Epithelial cell of proximal tubule (primary cell): ENCODE results near the gene FER1L5. TPM values are rescaled to one million over a fixed set of nuclear protein-coding genes. Genes with fewer than 3 reads are reported as not detected.

Experiments
- DNase-seq: peaks from one replicate; pipeline ENCODE4 v3.0.0-alpha.2; 2011; ENCODE audit warnings: low read depth
- H3K4me3 ChIP-seq: 2 replicates; pipeline ENCODE4 v1.5.1; 2011; ENCODE audit warnings: low read depth, mild to moderate bottlenecking, low read length
- total RNA-seq: library from RNA; depleted of rRNA; stranded (reverse); fragments of >200 nt; gene quantifications from 2 replicates; pipeline ENCODE4 v1.2.3, GENCODE V29; 2015
- TF ChIP-seq, protein P1 (sequence below): conservative IDR thresholded peaks from 2 replicates; pipeline ENCODE4 v1.5.1; 2012; ENCODE audit warnings: low read depth, mild to moderate bottlenecking, low read length

FER1L5 gene
- total RNA-seq, 1 donor from 2014 or later, result 0.06 TPM

GRCh38 chr2:96730212-96730611, 87.6 kb downstream of the FER1L5 start:
- no peak overlapping the region for H3K4me3 ChIP-seq
- no peak for DNase-seq
- TF ChIP-seq, protein P1, sequence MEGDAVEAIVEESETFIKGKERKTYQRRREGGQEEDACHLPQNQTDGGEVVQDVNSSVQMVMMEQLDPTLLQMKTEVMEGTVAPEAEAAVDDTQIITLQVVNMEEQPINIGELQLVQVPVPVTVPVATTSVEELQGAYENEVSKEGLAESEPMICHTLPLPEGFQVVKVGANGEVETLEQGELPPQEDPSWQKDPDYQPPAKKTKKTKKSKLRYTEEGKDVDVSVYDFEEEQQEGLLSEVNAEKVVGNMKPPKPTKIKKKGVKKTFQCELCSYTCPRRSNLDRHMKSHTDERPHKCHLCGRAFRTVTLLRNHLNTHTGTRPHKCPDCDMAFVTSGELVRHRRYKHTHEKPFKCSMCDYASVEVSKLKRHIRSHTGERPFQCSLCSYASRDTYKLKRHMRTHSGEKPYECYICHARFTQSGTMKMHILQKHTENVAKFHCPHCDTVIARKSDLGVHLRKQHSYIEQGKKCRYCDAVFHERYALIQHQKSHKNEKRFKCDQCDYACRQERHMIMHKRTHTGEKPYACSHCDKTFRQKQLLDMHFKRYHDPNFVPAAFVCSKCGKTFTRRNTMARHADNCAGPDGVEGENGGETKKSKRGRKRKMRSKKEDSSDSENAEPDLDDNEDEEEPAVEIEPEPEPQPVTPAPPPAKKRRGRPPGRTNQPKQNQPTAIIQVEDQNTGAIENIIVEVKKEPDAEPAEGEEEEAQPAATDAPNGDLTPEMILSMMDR, result no peak

- TF ChIP-seq, protein P1, result no peak
- no peak for DNase-seq
Measured at GRCh38 chr2:96733931-96734330, 91.4 kb downstream of the FER1L5 start.

DNA sequence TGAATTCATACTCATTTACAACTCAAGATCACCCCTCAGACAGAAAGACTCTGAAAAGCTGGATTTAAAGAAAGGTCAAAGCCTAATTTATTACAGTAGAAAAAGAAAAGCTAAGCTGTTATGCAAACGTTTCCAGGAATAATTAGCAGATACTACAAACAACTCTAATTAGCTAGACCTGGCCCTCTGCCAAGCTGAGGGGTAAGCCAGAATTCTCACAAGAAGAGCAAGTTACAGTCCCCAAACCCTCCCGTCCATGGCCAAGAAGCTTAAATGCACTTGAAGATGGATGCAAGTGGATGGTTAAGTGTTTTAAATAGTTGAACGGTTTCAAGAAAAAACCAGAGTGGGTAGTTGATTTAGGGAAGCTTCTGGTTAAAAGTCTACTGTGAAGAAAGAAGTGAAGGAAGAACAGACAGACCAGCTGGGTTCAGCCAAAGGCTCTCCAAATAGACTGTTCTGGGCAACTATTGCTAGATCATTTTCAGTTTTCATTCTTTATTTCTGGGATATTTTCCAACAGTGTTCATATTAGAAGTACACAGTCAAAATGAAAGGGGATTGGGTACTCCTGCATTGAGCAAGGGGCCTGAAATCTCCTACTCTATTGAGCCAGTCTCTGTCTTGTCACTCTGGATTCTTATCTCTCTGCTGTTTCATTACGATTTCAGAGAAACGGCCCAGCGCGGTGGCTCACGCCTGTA, 92.5 kb downstream of the FER1L5 start:
- TF ChIP-seq, protein P1, result no peak
- DNase-seq, result no peak
- H3K4me3 ChIP-seq, result no peak overlapping the region

More at GRCh38 chr2:96733931-96734330, 91.4 kb downstream of the FER1L5 start:
- H3K4me3 ChIP-seq, result no peak overlapping the region

DNA sequence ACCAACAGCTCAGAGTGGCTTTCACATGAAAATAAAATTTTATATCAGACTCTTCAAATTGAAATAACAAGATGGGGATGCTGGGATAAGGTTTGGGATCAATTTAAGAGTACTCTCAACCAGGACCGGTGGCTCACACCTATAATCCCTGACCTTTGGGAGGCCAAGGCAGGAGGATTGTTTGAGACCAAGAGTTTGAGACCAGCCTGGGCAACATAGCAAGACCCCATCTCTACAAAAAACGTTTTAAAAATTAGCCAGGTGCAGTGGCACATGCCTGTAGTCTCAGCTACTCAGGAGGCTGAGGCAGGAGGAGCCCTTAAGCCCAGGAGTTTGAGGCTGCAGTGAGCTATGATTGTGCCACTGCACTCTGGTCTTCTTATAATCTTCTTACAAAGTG, 94.7 kb downstream of the FER1L5 start:
- TF ChIP-seq, protein P1, result no peak
- no peak for DNase-seq
- H3K4me3 ChIP-seq, result no peak overlapping the region

GRCh38 chr2:96737831-96738230, 95.3 kb downstream of the FER1L5 start:
- no peak for DNase-seq
- peak overlapping the region; percentile 5 for H3K4me3 ChIP-seq
- TF ChIP-seq, protein P1, result no peak

GRCh38 chr2:96739076-96739632, 96.6 kb downstream of the FER1L5 start:
- DNase-seq, result peak; percentile 56
- H3K4me3 ChIP-seq, result peak overlapping the region; percentile 93
- TF ChIP-seq, protein P1, result no peak
